HCT116 (cell line): Measurements from ENCODE around the gene CNTNAP2. TPM values are rescaled to one million over a fixed set of nuclear protein-coding genes. Genes with fewer than 3 reads are reported as not detected.

ENCODE experiments used
- ATAC-seq: fragments of 200-7000 bp; cut with Tn5 transposase; 2 replicates; pipeline ENCODE4 v1.9.1; 2020; ENCODE audit warnings: mild to moderate bottlenecking, moderate library complexity
- BruUV-seq: library from RNA; stranded (reverse); fragments of 400-500 nt; replicated peaks from 2 replicates; lab custom pipeline; 2021; lab: Mats Ljungman, UMichigan
- CTCF ChIA-PET: fragments of 300-600 bp; sonication (Branson Sonifier 250); formaldehyde crosslinking; loops from one replicate; lab custom pipeline; 2021; ENCODE audit warnings: antibody characterized with exemption; lab: Charles Lee
- POLR2A ChIA-PET: fragments of 300-600, 350-600 bp; sonication (Branson Sonifier 250); formaldehyde crosslinking; loops from one replicate; lab custom pipeline; 2021; ENCODE audit warnings: antibody characterized with exemption; lab: Charles Lee
- RAD21 ChIA-PET, 2 experiments: fragments of 300-600 bp; sonication (Branson Sonifier 250); formaldehyde crosslinking; loops; one replicate each; lab custom pipeline; 2023; ENCODE audit warnings: low total read pairs in 2 of 2; ENCODE audit not compliant: uncharacterized antibody in 2 of 2, unreplicated experiment in 2 of 2, low non-redundant PET in 1 of 2; lab: Charles Lee
- DNase-seq: peaks from one replicate; pipeline ENCODE4 v3.0.0-alpha.2; 2010; ENCODE audit warnings: low read depth, low spot score
- H2AFZ ChIP-seq: fragments of 200-600 bp; shearing (Covaris generic), sonication (generic); 2 replicates; pipeline ENCODE4 v1.6.1; 2017; ENCODE audit warnings: low read depth, mixed run types, mixed read lengths, antibody characterized with exemption, low read length; ENCODE audit not compliant: poor library complexity, severe bottlenecking
- H3K27ac ChIP-seq: 2 replicates; pipeline ENCODE4 v1.5.1; 2012; ENCODE audit warnings: low read depth, low read length
- H3K27me3 ChIP-seq: fragments of 200-600 bp; sonication (generic); 2 replicates; pipeline ENCODE4 v1.6.1; 2016; ENCODE audit warnings: mixed run types, low read length, mixed read lengths; ENCODE audit not compliant: insufficient read depth
- H3K36me3 ChIP-seq, 2 experiments: fragments of 200-500 bp in 1 of 2; fragments of 200-600 bp in 1 of 2; sonication (Bioruptor generic) in 1 of 2; sonication (generic) in 1 of 2; 2 replicates each; pipeline versions ENCODE4 v1.5.1 to v1.6.1; 2014 to 2016; ENCODE audit warnings: low read length in 2 of 2, inconsistent platforms in 1 of 2, mixed read lengths in 1 of 2, mixed run types in 1 of 2; ENCODE audit not compliant: insufficient read depth in 2 of 2, control insufficient read depth in 1 of 2
- H3K4me1 ChIP-seq, 2 experiments: fragments of 200-600 bp in 1 of 2; sonication (generic) in 1 of 2; 2 replicates each; pipeline versions ENCODE4 v1.5.1 to v1.6.1; 2012 to 2017; ENCODE audit warnings: low read length in 2 of 2, inconsistent platforms in 1 of 2, mild to moderate bottlenecking in 1 of 2, mixed read lengths in 1 of 2, mixed run types in 1 of 2, moderate library complexity in 1 of 2; ENCODE audit not compliant: insufficient read depth in 2 of 2, control insufficient read depth in 1 of 2
- H3K4me2 ChIP-seq: fragments of 200-600 bp; sonication (generic); 2 replicates; pipeline ENCODE4 v1.6.1; 2017; ENCODE audit warnings: mixed run types, low read length, mixed read lengths
- H3K4me3 ChIP-seq, 2 experiments: fragments of 200-600 bp in 1 of 2; sonication (generic) in 1 of 2; replicated peaks in 1 of 2; 2 replicates each; pipeline ENCODE4 v1.5.1; 2011 to 2016; ENCODE audit warnings: low read length in 2 of 2, control low read depth in 1 of 2, low read depth in 1 of 2, mild to moderate bottlenecking in 1 of 2, mixed read lengths in 1 of 2, mixed run types in 1 of 2
- H3K79me2 ChIP-seq: fragments of 200-600 bp; sonication (generic); 2 replicates; pipeline ENCODE4 v1.6.1; 2017; ENCODE audit warnings: mild to moderate bottlenecking, mixed run types, low read length, moderate library complexity, mixed read lengths; ENCODE audit not compliant: insufficient read depth
- H3K9ac ChIP-seq: fragments of 200-600 bp; sonication (generic); 2 replicates; pipeline ENCODE4 v1.6.1; 2016; ENCODE audit warnings: low read length, mixed read lengths
- H3K9me2 ChIP-seq: fragments of 200-600 bp; sonication (generic), shearing (Covaris generic); 2 replicates; pipeline ENCODE4 v1.6.1; 2017; ENCODE audit warnings: mixed run types, mild to moderate bottlenecking, moderate library complexity; ENCODE audit not compliant: insufficient read depth
- H3K9me3 ChIP-seq, 2 experiments: fragments of 200-500 bp in 1 of 2; fragments of 200-600 bp in 1 of 2; sonication (Bioruptor generic) in 1 of 2; sonication (generic) in 1 of 2; 2 replicates each; pipeline ENCODE4 v1.6.1; 2014 to 2017; ENCODE audit warnings: low read length in 2 of 2, mixed read lengths in 2 of 2, inconsistent platforms in 1 of 2, low read depth in 1 of 2, mild to moderate bottlenecking in 1 of 2, mixed run types in 1 of 2, moderate library complexity in 1 of 2; ENCODE audit not compliant: control insufficient read depth in 1 of 2, insufficient read depth in 1 of 2
- H4K20me1 ChIP-seq: fragments of 200-600 bp; sonication (generic), shearing (Covaris generic); 2 replicates; pipeline ENCODE4 v1.6.1; 2017; ENCODE audit warnings: mixed run types, mild to moderate bottlenecking, moderate library complexity; ENCODE audit not compliant: insufficient read depth
- CTCF ChIP-seq, 3 experiments: fragments of 200-600 bp in 1 of 3; sonication (generic) in 1 of 3; IDR thresholded peaks in 2 of 3; conservative IDR thresholded peaks in 1 of 3; 2 replicates each; pipeline ENCODE4 v1.5.1; 2012 to 2017; ENCODE audit warnings: low read depth in 2 of 3, low read length in 2 of 3, antibody characterized with exemption in 1 of 3, borderline replicate concordance in 1 of 3, control low read depth in 1 of 3, mild to moderate bottlenecking in 1 of 3, mixed read lengths in 1 of 3, mixed run types in 1 of 3, moderate library complexity in 1 of 3; ENCODE audit not compliant: insufficient read depth in 1 of 3
- EGR1 ChIP-seq: IDR thresholded peaks from 2 replicates; pipeline ENCODE4 v1.6.1; 2012; ENCODE audit warnings: low read depth
- ELF1 ChIP-seq: IDR thresholded peaks from 2 replicates; pipeline ENCODE4 v1.6.1; 2012; ENCODE audit warnings: low read depth, borderline replicate concordance
- FOSL1 ChIP-seq: IDR thresholded peaks from 2 replicates; pipeline ENCODE4 v1.6.1; 2012; ENCODE audit warnings: low read depth
- POLR2AphosphoS5 ChIP-seq: IDR thresholded peaks from 2 replicates; pipeline ENCODE4 v1.6.1; 2011; ENCODE audit warnings: mild to moderate bottlenecking, low read depth, low read length, moderate library complexity
- RAD21 ChIP-seq: IDR thresholded peaks from 2 replicates; pipeline ENCODE4 v1.6.1; 2012; ENCODE audit warnings: low read depth, mild to moderate bottlenecking
- SIN3A ChIP-seq: IDR thresholded peaks from 2 replicates; pipeline ENCODE4 v1.6.1; 2012; ENCODE audit warnings: low read depth
- TCF7L2 ChIP-seq: IDR thresholded peaks from 2 replicates; pipeline ENCODE4 v1.7.0; 2011; ENCODE audit warnings: borderline replicate concordance, inconsistent platforms; ENCODE audit not compliant: insufficient read depth, insufficient read length; ENCODE audit errors: extremely low read depth
- YY1 ChIP-seq: IDR thresholded peaks from 2 replicates; pipeline ENCODE4 v1.6.1; 2011; ENCODE audit warnings: low read length, low read depth, moderate library complexity, mild to moderate bottlenecking; ENCODE audit not compliant: insufficient replicate concordance; ENCODE audit errors: extremely low read depth
- ZBTB33 ChIP-seq: IDR thresholded peaks from 2 replicates; pipeline ENCODE4 v1.6.1; 2011; ENCODE audit warnings: mild to moderate bottlenecking, low read length, moderate library complexity; ENCODE audit not compliant: insufficient replicate concordance; ENCODE audit errors: extremely low read depth
- intact Hi-C: fragments of 100-400 bp; cut with micrococcal nuclease; formaldehyde crosslinking; loops from 2 replicates; pipeline ENCODE4 v1.10.0; 2022
- total RNA-seq: library from RNA; stranded (reverse); gene quantifications from one replicate; pipeline ENCODE4 v1.2.1, GENCODE V29; 2021; ENCODE audit not compliant: unreplicated experiment

CNTNAP2 gene
- total RNA-seq, 1 experiment from 2014 or later: 0.37 TPM

DNA sequence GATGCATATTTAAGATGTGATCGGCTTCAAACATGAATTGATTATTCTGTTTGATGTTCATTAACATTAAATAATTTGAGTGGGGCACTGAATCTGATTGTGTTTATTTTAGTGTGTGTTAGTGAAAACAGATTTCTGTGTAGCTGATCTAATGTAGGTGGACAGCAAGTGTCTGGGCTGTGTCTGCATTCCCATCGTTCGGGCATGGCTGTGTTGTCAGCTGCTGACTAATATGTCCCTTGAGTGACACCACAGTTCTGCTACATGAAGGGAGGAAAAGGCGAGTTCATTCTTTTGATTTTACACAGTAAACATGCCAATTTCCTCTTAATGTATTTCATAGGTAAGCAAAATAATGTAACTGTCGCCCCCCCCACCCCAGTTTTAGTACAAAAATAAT, 203.0 kb downstream of the CNTNAP2 start:
- BruUV-seq: no TSS peak

More for the DNA sequence above, 203.0 kb downstream of the CNTNAP2 start:
- H3K36me3 ChIP-seq: no peaks in the 10 kb centered on the region
- DNase-seq (no peak), ATAC-seq (no peak)
- TF ChIP-seq TCF7L2: no peak
- TF ChIP-seq RAD21: no peak
- TF ChIP-seq FOSL1: no peak
- no peak for TF ChIP-seq YY1
- TF ChIP-seq SIN3A: no peak
- no peak for TF ChIP-seq POLR2AphosphoS5
- TF ChIP-seq ZBTB33: no peak
- no peak for TF ChIP-seq ELF1
- no peak for TF ChIP-seq EGR1
- no peak for TF ChIP-seq CTCF (IDR thresholded peaks at IDR 0.05 in 2 of 3, conservative IDR thresholded peaks at IDR 0.05 in 1 of 3; ENCODE audit: borderline replicate concordance in 1 of 3, insufficient read depth in 1 of 3, low read depth in 2 of 3, low read length in 2 of 3)
- H3K4me3 ChIP-seq: no peak overlapping the region
- H3K27ac ChIP-seq: no peak overlapping the region
- no peaks in the 10 kb centered on the region for H3K79me2 ChIP-seq
- ChIA-PET CTCF (no interaction called here), POLR2A (no interaction called here), RAD21 (no interaction called here)
- intact Hi-C loops: no loop called here
- no peak overlapping the region for H3K4me2 ChIP-seq
- H3K9me3 ChIP-seq: peaks cover 10 to 22% of the 10 kb centered on the region in 2 experiments; a peak in 3 of 4 replicates
- no peaks in the 10 kb centered on the region for H3K9me2 ChIP-seq
- no peaks in the 10 kb centered on the region for H3K27me3 ChIP-seq
- H3K9ac ChIP-seq: no peak overlapping the region
- H2AFZ ChIP-seq: no peak overlapping the region
- H3K4me1 ChIP-seq: no peaks in the 10 kb centered on the region
- H4K20me1 ChIP-seq: no peaks in the 10 kb centered on the region
